Panc1 (cell line): ENCODE measurements around the gene NKD1. TPM values are rescaled to one million over a fixed set of nuclear protein-coding genes. Genes with fewer than 3 reads are reported as not detected.

Experiments used
- ATAC-seq: fragments of 200-7000 bp; cut with Tn5 transposase; 2 replicates; pipeline ENCODE4 v1.9.1; 2020; ENCODE audit warnings: mild to moderate bottlenecking, moderate library complexity
- BruUV-seq: library from RNA; stranded (reverse); fragments of 400-500 nt; replicated peaks from 2 replicates; lab custom pipeline; 2021; lab: Mats Ljungman, UMichigan
- CTCF ChIA-PET: fragments of 300-600 bp; sonication (Branson Sonifier 250); formaldehyde crosslinking; loops from one replicate; lab custom pipeline; 2022; ENCODE audit warnings: antibody characterized with exemption; lab: Charles Lee
- POLR2A ChIA-PET: fragments of 300-600 bp; sonication (Branson Sonifier 250); formaldehyde crosslinking; loops from one replicate; lab custom pipeline; 2022; ENCODE audit warnings: antibody characterized with exemption; lab: Charles Lee
- DNase-seq: peaks from one replicate; pipeline ENCODE4 v3.0.0-alpha.2; 2010; ENCODE audit warnings: low read depth, low spot score
- H3K27ac ChIP-seq: 2 replicates; pipeline ENCODE4 v1.5.1; 2011; ENCODE audit warnings: mild to moderate bottlenecking, low read length, inconsistent platforms
- H3K27me3 ChIP-seq: fragments of 200-500 bp; sonication (Bioruptor generic); 2 replicates; pipeline ENCODE4 v1.6.0; 2014; ENCODE audit warnings: low read length, inconsistent platforms; ENCODE audit not compliant: control insufficient read depth, insufficient read depth
- H3K36me3 ChIP-seq: fragments of 200-500 bp; sonication (Bioruptor generic); 2 replicates; pipeline ENCODE4 v1.5.1; 2014; ENCODE audit warnings: inconsistent platforms, mild to moderate bottlenecking, low read length, moderate library complexity; ENCODE audit not compliant: control insufficient read depth, insufficient read depth
- H3K4me1 ChIP-seq: 2 replicates; pipeline ENCODE4 v1.5.1; 2011; ENCODE audit warnings: inconsistent platforms, mild to moderate bottlenecking, low read length, moderate library complexity; ENCODE audit not compliant: control insufficient read depth, insufficient read depth
- H3K4me3 ChIP-seq, 2 experiments: 2 replicates each; pipeline ENCODE4 v1.5.1; 2011 to 2012; ENCODE audit warnings: low read depth in 2 of 2, low read length in 2 of 2, mild to moderate bottlenecking in 2 of 2, inconsistent platforms in 1 of 2, moderate library complexity in 1 of 2
- H3K9me3 ChIP-seq: fragments of 200-500 bp; sonication (Bioruptor generic); 2 replicates; pipeline ENCODE4 v1.5.1; 2014; ENCODE audit warnings: low read depth, mild to moderate bottlenecking, inconsistent platforms, low read length, moderate library complexity; ENCODE audit not compliant: control insufficient read depth, insufficient read depth
- CTCF ChIP-seq: fragments of 450-650 bp; IDR thresholded peaks from 2 replicates; pipeline ENCODE4 v1.5.1; 2017; ENCODE audit warnings: mild to moderate bottlenecking
- POLR2AphosphoS5 ChIP-seq: IDR thresholded peaks from 2 replicates; pipeline ENCODE4 v1.6.1; 2012; ENCODE audit warnings: mild to moderate bottlenecking, low read depth, low read length, moderate library complexity
- REST ChIP-seq, 2 experiments: IDR thresholded peaks; 2 replicates each; pipeline ENCODE4 v1.6.1; 2011 to 2012; ENCODE audit warnings: low read depth in 2 of 2, control low read depth in 1 of 2, low read length in 1 of 2, mild to moderate bottlenecking in 1 of 2, moderate library complexity in 1 of 2; ENCODE audit not compliant: insufficient read depth in 1 of 2
- SIN3A ChIP-seq: IDR thresholded peaks from 2 replicates; pipeline ENCODE4 v1.6.1; 2012; ENCODE audit warnings: low read depth, mild to moderate bottlenecking, low read length, moderate library complexity, borderline replicate concordance; ENCODE audit not compliant: insufficient read depth
- TCF7L2 ChIP-seq: IDR thresholded peaks from 2 replicates; pipeline ENCODE4 v1.6.1; 2011; ENCODE audit warnings: mild to moderate bottlenecking, low read depth, low read length, inconsistent platforms
- in situ Hi-C: cut with HindIII; loops from 2 replicates; pipeline ENCODE4 v1.10.0; 2016; ENCODE audit warnings: low sequenced_read_pairs, low pct_unique_long_range_greater_than_20kb
- intact Hi-C: fragments of 100-400 bp; cut with micrococcal nuclease; formaldehyde crosslinking; loops from one replicate; pipeline ENCODE4 v1.10.0; 2022; ENCODE audit not compliant: unreplicated experiment
- total RNA-seq: library from RNA; stranded (reverse); gene quantifications from one replicate; pipeline ENCODE4 v1.2.1, GENCODE V29; 2021; ENCODE audit not compliant: unreplicated experiment

NKD1 gene
- total RNA-seq, 1 experiment from 2014 or later: 0.18 TPM

GRCh38 chr16:50604610-50605009 is 56.4 kb downstream of the NKD1 start:
- Histone ChIP-seq H3K4me1 (no peaks in the 10 kb centered on the region), H3K4me3 (no peak overlapping the region), H3K27ac (no peak overlapping the region), H3K9me3 (no peaks in the 10 kb centered on the region), H3K36me3 (no peaks in the 10 kb centered on the region), H3K27me3 (no peaks in the 10 kb centered on the region)
- POLR2A ChIA-PET: no interaction called here
- DNase-seq: no peak
- CTCF ChIA-PET: no interaction called here
- no peak for ATAC-seq
- TF ChIP-seq TCF7L2 (no peak), POLR2AphosphoS5 (no peak), REST (IDR thresholded peaks at IDR 0.05; ENCODE audit: insufficient read depth in 1 of 2, low read depth in 2 of 2, low read length in 1 of 2) (no peak), CTCF (no peak)
- in situ Hi-C loops: no loop called here
- no TSS peak for BruUV-seq
- intact Hi-C loops: no loop called here

- TF ChIP-seq POLR2AphosphoS5 (no peak), REST (IDR thresholded peaks at IDR 0.05; ENCODE audit: insufficient read depth in 1 of 2, low read depth in 2 of 2, low read length in 1 of 2) (no peak), TCF7L2 (no peak), CTCF (no peak), SIN3A (no peak)
- Histone ChIP-seq H3K36me3 (no peaks in the 10 kb centered on the region), H3K27me3 (no peaks in the 10 kb centered on the region), H3K4me1 (no peaks in the 10 kb centered on the region), H3K27ac (no peak overlapping the region), H3K9me3 (no peaks in the 10 kb centered on the region), H3K4me3 (no peak overlapping the region)
- intact Hi-C loops: no loop called here
- in situ Hi-C loops: no loop called here
- ChIA-PET CTCF (no interaction called here), POLR2A (no interaction called here)
- no TSS peak for BruUV-seq
- DNase-seq (no peak), ATAC-seq (no peak)
Measured at GRCh38 chr16:50605733-50606430, 57.7 kb downstream of the NKD1 start.
